HG02885 (cell line): Measurements from ENCODE around the gene SH3RF1.

Experiments
- ATAC-seq: cut with Tn5 transposase; IDR thresholded peaks from one replicate; pipeline ENCODE4 v1.9.1; 2021; ENCODE audit warnings: mild to moderate bottlenecking; ENCODE audit not compliant: unreplicated experiment, poor library complexity

Gene SH3RF1

DNA sequence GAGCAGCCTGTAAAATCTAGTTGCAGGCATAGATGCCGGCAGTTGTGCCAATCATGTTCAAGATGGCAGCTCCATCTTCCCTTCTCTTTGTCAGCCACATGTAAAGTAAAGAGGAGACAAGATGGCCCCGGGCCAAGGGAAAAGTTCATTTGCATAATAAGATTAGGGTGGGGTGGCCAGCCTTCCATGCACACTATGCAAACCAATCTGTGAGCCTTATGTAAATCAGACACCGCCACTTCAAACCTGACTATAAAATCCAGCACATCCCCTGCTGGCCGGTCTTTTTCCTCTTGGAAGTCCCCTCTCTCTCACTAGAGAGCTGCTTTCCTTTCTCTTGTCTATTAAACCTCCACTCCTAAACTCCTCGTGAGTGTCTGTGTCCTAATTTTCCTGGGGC is 181.8 kb downstream of the SH3RF1 start:
- ATAC-seq = no peak

DNA sequence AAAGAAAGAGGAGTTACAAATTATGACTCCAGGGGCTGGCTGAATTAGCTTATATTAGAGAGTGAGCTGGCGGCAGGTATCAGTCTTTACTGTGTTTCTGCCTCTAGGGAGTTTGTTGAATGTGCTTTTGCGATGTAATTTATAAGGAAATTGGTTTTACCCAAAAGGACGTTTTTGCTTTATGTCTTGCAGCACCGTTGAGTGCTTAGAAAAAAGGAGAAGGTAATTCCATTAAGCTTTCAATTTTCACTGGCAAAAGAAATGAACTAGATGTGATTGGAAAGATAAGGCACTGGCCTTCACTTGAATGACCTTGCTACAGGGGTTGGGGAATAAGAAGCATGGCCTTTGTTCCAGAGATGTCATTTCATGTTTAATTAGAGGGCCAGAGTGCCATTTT is 185.8 kb downstream of the SH3RF1 start:
- no peak for ATAC-seq

DNA sequence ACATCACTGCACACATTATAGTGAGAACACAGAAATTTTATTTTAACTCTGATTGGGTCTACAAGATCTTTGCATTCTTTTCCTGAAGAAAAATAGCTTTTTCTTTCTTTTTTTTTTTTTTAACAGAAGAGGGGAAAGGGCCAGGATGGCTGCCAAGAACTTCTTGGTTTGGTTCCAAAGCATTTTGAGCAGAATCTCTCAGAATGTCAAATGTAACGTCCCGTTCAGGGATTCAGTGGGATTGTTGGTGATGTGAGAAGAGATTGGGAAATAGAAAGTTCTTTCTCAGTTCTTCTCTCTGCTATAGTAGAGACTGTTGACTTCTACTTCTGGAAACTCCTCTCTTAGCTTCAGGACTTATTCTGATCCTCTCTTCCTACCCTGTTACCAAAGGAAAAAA is 189.8 kb downstream of the SH3RF1 start:
- ATAC-seq = peak; percentile 13

GRCh38 chr4:169079942-169080827 is 190.6 kb downstream of the SH3RF1 start:
- peak; percentile 80 for ATAC-seq

DNA sequence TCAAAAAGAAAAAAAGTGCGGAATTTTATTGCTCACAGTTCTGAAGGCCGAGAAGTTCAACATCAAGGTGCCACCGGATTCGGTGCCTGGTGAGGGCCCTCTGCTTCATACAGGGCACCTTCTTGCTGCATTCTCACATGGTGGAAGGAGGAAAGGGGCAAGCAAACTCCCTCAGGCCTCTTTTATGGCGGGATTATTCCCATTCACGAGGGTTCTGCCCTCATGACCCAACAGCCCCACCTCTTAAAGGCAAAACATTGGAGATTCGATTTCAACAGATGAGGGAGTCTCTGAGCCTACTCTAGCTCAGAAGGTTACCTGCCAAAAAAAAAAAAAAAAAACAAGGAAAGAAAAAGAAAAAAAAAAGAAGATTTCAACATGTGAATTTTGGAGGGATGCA is 196.6 kb downstream of the SH3RF1 start:
- no peak for ATAC-seq

DNA sequence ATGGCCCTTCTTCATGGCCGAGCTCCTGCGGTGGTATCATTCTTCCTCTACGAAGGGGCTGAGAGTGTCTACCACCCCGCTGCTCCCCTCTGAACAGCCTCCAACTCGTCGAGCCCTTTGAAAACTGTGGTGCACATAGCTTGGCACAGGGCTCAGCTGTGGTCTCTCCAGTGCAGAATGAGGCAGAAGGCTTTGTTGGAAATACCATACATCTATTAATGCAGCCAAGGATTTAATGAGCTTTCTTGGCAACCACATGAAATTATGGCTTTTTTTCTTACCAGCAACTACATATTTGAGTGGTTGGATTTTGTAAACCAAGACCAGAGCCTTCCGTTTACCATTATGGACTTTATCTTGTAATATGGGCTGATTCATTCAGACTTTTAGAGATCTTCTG is 199.0 kb downstream of the SH3RF1 start:
- ATAC-seq = no peak

DNA sequence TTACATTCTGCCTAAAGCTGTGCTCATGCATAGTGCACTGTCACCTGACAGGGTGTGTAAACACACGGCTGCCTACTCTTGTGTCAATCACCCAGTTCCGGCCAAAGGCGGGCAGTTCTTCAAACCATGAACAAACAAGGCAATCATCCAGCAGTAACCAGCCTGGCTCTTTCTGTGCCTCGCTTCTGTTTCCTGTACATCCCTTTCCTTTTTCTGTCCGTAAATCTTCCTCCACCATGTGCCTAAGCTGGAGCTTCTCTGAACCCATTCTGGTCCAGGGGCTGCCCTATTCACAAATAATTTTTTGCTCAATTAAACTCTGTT is 199.9 kb downstream of the SH3RF1 start:
- ATAC-seq = no peak

DNA sequence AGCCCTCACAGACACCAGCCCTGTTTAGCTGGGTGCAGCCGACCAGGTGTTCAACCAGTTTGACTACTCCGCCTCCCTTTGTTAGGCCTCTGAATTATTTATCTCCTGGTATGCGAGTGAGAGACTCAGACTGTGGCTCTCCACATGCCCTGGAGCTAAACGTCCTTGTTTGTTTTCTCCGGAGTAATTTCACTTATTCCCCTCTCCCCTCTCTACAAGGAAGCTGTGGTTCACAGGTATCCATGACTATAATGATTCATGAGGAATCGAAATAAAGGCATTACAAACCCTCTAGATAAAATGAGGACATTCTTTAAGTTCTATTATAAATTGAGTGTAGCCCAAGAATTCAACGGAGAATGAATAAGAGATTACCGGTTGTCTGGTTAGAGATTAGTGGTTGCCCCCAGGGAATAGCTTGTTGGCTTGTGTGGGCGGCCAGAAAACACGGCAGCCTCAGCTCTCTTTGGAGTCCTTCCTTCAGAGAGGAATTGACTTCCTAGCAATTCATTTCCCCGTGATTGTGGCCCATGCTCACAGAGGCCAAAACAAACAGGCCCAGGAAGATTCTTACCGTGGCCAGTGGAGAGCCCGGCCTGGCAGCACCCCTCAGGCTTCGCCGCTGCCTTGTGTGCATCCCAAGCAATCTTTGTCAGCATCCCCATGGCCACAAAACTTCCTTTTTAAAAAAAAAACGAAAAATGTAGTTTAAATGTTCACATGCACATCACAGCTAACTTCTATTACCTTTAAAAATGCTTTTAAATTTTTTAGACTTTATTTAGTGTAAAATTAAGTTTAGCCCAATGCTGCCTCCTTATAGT is 200.5 kb downstream of the SH3RF1 start:
- ATAC-seq = no peak

DNA sequence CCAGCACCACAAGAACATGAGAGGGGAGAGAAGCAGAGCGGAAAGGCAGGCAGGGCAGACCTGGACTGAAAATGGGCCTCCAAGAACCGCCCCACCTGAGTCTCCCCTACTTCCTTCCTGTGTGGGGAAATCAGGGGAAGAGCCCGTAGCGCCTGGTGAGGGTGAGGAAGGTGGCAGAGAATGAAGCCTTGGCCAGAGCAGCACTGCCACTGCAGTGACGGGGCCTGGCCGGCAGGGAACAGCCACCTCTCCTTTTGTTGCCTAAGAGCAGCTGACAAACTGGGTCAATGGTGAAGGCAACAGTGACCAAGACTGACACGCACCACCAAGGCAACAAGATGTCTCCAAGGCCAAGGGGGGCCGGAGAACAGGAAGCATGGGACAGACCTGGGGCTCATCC is 202.3 kb downstream of the SH3RF1 start:
- ATAC-seq = peak; percentile 84

GRCh38 chr4:169066934-169067333 is 203.8 kb downstream of the SH3RF1 start:
- ATAC-seq = no peak

DNA sequence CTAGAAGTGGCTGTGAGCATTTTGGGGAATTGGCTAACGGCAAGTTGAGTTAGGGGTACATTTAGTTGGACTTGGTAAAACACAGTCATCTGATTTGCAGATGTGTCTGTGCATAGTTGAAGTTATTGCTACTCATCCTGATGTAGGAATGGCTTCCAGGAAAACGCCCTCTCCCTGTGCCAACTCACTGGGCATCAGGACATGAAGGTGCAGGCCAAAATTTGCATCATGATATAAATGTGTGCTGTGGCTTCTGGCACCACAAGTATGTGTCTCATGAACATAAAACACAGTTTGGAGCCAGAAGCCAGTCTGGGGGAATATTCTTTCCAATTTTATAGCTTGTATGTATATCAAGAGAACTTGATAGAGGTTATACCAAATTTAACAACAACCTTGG is 206.5 kb downstream of the SH3RF1 start:
- ATAC-seq = no peak

DNA sequence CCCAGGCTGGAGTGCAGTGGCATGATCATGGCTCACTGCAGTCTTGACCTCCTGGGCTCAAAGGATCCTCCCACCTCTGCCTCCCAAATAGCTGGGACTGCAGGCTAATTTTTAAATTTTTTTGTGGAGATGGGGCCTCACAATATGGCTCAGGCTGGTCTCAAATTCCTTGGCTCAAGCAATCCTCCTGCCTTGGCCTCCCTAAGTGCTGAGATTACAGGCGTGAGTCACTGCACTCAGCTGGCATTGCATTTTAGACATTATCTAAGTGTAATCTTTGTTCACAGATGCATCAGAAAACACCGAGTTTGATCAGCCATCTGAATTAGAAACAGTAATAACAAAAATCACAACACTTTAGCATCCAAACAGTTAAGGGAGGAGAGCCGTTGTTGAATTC is 207.3 kb downstream of the SH3RF1 start:
- ATAC-seq = no peak

DNA sequence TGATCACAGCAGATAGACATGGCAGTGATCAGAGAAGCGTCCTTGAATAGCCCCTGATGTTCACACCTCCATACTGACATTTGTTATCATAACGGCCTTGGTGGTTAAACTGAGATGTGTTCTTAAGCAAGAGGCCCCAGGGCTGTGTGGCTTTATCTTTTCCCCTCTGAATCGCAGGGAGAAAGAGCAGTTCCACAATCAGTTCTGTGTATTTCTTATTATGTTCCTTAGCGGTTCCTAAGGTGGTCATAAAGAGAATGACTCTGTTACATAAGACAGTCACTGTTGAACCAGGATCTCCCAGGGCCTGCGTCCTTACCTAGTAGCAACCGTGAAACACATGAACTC is 207.9 kb downstream of the SH3RF1 start:
- ATAC-seq = no peak

- ATAC-seq = no peak
Observed at GRCh38 chr4:169061386-169061785, 209.4 kb downstream of the SH3RF1 start.

DNA sequence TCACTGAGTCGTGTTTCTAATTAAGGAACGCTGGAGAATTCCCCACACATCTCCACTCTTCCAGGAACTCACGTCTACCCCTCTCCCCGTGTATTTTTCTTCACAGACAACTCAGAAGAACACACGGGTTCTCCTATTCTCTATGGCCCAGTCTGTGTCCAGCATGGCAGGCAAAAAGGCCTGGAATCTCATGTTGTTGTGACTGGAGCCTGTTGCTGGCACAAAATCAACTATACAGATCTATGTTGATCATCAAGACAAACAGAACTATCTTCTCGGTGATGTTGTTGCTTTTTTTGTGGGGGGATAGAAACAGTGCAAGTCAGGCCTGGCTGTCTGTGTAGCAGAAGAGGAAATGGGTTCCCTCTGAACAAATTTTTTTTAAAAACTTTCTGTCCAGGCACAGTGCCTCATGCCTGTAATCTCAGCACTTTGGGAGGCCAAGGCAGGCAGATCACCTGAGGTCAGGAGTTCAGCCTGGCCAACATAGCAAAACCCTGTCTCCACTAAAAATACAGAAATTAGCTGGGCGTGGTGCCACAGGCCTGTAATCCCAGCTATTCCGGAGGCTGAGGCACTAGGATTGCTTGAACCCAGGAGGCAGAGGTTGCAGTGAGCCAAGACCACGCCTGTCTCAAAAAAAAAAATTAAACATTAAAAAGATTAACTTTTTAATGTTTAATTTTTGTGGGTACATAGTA is 210.2 kb downstream of the SH3RF1 start:
- no peak for ATAC-seq

DNA sequence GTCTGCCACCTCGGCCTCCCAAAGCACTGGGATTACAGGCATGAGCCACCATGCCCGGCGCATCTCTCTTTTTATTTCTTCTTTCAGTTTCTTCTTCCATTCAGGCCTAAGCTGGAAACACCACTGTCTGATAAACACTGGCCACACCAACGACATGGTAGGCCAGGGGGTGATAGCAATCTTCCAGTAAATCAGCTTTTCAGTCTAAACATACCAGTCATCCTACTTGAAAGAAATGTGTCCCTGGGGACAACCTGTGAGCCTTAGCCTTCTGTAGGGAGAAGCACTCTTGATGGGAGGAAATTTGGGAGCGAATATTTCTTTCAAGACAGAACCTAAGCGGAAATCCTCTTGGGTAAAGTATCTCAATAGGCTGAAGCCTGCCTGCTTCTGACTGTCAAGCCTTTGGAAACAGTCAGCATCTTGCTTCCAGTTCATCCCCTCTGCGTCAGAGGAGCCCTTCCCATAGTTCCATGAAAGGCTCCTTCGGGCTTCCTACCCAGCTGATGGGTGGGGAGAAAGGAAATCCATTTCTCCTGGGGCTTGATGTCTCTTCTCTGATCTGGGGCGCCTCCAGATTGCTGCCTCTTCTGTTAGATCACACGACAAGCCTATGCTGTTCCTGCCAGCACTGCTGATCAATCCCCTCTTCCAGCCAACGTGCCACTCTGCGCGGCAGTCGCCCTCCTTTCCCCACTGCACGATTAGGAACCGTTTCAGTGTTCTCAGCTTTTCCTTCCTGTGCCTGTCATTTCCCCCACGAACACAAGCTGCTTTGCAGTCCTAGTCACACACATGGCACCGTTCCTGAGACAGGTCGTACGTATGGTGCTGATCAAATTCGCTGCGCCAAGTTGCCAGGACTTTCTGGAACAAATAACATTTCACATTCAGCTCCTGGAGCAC is 211.2 kb downstream of the SH3RF1 start:
- no peak for ATAC-seq

GRCh38 chr4:169058312-169058711 is 212.4 kb downstream of the SH3RF1 start:
- no peak for ATAC-seq

- ATAC-seq = peak; percentile 69
Observed at GRCh38 chr4:169054879-169055278, 215.9 kb downstream of the SH3RF1 start.

DNA sequence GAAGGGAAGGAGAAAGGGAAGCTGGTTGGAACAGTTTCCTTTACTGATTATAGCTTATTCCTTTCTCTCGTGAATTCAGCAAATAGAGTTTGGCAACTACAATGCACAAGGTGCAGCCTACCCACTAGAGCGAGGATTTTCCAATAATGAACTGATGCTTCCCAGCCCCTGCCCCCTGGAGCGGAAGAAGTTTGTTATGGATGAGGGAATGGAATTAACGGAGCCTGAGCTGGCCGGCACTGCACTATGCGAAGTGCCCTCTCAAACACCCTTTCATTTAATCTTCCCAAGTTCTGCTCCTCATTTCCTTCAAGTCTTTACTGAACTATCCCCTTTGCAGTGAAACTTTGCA is 218.2 kb downstream of the SH3RF1 start:
- ATAC-seq = no peak
